HG02588 (cell line): ENCODE measurements around the gene OSBPL7.

Experiments
- ATAC-seq: cut with Tn5 transposase; IDR thresholded peaks from one replicate; pipeline ENCODE4 v1.9.1; 2021; ENCODE audit warnings: mild to moderate bottlenecking, moderate library complexity; ENCODE audit not compliant: unreplicated experiment

The OSBPL7 gene

DNA sequence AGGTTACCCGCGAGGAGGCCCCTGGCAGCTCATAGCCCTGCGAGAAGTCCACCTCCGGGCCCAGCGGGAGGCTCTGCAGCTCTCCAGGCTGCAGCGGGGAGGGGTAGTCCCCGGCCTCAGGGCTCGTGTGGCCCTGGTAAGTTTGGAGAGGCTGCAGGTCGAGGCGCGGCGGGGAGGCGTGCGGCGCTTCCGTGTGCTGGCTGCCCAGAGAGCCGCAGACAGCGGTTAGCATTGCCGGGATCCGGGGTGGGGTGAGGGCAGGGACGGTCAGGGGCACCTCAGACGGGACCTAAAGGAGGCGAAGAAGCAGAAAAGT is 26.6 kb upstream of the OSBPL7 start:
- no peak for ATAC-seq

GRCh38 chr17:47847341-47848197 is 26.0 kb upstream of the OSBPL7 start:
- no peak for ATAC-seq

DNA sequence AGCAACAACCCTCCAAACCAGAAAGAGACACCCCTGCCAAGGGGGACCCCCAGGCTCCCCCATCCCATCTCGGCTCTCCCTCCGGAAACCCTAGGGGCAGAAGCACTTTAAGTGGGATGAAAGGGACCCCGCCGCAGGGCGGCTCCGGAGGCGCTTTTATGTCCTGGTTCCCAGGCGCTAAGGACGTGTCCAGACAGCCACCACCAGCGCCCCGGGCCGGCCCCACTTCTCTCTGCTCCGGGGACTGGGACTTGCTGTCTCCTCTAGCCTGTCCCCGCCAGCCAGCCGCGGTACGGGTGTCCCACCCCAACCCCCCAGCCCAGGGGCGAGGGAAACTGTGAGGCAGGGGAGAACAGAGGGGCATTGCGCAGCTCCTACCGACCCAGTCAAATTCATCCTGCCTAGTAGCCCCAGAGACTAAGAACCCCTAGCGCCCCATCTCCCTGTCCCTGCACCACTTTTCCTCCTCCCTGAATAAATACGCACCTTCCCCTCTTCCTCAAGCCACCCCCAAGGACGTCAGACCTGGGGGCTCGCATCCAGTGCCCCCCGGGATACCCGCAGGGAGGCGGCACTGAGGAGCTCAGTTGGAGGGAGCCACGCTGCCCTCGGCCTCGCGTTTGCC is 25.2 kb upstream of the OSBPL7 start:
- no peak for ATAC-seq

GRCh38 chr17:47845716-47846075 is 24.1 kb upstream of the OSBPL7 start:
- no peak for ATAC-seq

- no peak for ATAC-seq
Observed at GRCh38 chr17:47844814-47845715, 23.5 kb upstream of the OSBPL7 start.

DNA sequence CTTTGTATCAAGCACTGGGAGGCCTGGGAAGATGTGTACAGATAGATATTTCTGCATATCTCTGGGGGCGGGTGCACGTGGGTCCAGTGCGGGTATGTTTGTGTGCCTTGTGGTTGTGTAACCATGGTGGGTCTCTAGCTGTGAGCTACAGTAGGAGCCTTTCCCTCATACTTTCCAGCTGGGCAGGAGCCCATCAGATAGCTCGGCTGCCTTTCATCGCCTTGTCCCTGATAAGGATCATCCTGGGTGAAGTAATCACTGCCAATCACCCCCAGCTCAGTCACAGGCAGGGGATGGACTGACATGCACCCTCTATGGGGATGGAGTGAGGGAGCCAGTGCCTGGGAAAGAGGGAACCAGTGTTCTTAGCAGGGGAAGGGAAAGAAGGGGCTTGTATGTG is 22.6 kb upstream of the OSBPL7 start:
- no peak for ATAC-seq

DNA sequence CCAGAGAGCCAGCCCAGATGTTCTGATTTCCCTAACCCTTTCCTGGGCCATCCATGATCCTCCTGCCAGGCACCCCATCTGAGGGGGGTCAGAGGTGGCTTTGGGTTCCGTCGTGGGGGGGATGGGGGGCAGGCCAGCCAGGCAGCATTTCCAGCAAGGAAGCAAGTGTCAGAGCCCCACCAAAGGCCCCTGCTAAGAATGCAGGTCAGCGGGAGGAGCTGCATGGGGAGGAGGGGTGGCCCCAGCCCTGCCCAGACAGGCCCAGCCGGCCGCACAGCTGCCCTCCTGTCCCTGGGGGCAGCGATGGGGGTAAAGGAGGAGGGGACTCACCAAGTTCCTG is 21.8 kb upstream of the OSBPL7 start:
- ATAC-seq, result no peak

- no peak for ATAC-seq
Observed at GRCh38 chr17:47841488-47842291, 20.1 kb upstream of the OSBPL7 start.

GRCh38 chr17:47840742-47841487 is 19.3 kb upstream of the OSBPL7 start, which contains the start of gene SCRN2:
TSS of gene SCRN2 (minus strand) at chr17:47841273. CDS start at chr17:47840843, 430 bp downstream.
- ATAC-seq, result peak; percentile 73

GRCh38 chr17:47840001-47840741 is 18.6 kb upstream of the OSBPL7 start:
- ATAC-seq, result no peak

DNA sequence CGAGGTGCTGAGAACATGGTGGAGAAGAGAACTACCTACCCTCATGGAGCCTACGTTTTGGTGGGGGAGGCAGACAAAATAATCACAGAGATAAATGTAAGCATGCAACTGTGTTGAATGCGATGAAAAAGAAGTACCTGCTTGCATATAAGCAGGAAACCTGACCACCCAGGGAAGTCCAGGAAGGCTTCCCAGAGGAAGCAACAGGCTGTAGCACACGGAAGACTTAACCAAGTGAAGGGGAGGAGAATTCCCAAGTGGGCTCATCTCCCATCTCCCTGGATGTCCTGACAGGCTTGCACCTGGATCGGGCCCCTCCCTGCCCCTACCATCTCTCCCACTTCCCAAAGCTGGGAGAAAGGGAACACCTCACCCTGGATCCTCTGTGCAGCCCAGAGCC is 17.5 kb upstream of the OSBPL7 start:
- no peak for ATAC-seq

GRCh38 chr17:47838636-47839035 is 17.0 kb upstream of the OSBPL7 start:
- no peak for ATAC-seq

GRCh38 chr17:47837401-47838039 is 15.9 kb upstream of the OSBPL7 start:
- ATAC-seq, result no peak

GRCh38 chr17:47836601-47837000 is 15.0 kb upstream of the OSBPL7 start:
- no peak for ATAC-seq

- ATAC-seq, result no peak
Observed at GRCh38 chr17:47834756-47835155, 13.2 kb upstream of the OSBPL7 start.

GRCh38 chr17:47831934-47832327 is 10.3 kb upstream of the OSBPL7 start:
- ATAC-seq, result no peak

DNA sequence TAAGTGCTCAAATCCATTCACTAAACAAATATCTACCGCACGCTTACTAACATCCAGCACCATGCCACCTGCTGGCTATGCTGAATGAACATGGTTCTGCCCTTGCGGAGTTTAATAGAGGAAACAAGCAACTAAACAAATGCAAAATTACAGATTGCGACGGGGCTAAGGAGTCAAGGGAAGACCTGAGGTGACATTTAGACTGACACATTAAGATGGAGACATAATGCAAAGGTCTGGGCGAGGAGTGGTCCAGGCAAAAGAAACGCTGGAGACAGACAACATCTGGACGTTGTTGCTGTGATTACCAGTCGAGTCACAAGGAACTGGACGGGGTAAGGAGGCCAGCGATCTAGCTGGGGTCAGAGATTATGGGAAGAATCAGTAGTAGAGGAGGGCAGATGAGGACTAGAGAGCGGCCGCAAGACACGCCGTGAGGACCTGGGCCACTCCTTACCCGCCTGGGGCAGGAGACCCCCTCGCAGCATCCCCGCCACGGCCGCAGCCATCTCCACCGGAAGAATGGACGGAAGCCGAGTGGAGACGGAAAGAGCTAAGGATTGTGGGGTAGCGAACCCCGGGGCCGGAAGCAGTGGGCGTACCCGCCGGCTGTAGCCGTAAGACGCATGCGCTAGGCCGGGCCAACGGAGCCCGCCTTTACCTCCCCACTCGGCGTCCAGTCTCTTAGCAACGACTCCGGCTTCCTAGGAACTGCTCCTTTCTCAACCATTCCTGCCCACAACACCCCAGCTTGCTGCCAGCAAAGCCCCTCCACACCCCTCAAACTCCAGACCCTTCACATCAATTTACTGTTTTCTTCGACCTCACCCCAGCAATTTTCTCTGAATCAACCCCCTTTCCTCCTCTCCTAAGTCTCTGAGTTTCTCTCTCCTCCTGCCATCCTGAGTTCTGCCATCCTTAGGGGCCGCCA is 9.7 kb upstream of the OSBPL7 start, which contains the start of the genes LRRC46 and MRPL10:
TSS of gene LRRC46 (plus strand) at position 668 of the 931 bp plus-strand sequence. CDS start 320 bp downstream, outside the sequence.
TSS of gene MRPL10 (minus strand) at position 539 of the 931 bp plus-strand sequence. CDS start at position 509, 30 bp downstream.
- ATAC-seq, result peak; percentile 75
